CD14-positive monocyte (primary cell): ENCODE measurements around the gene FAM13A. TPM values are rescaled to one million over a fixed set of nuclear protein-coding genes. Genes with fewer than 3 reads are reported as not detected.

ENCODE experiments used
- DNase-seq, 3 donors: peaks; one replicate each; pipeline ENCODE4 v3.0.0-alpha.2; 2011 to 2022
- H2AFZ ChIP-seq: 2 replicates; pipeline ENCODE4 v1.6.0; 2012; ENCODE audit warnings: mild to moderate bottlenecking, low read depth, low read length, inconsistent platforms; ENCODE audit not compliant: insufficient read depth, poor library complexity, severe bottlenecking
- H3K27ac ChIP-seq, 2 donors: 1 replicate in 1 of 2; 2 replicates in 1 of 2; pipeline ENCODE4 v1.5.1; 2012 to 2013; ENCODE audit warnings: low read length in 2 of 2, control low read depth in 1 of 2, inconsistent platforms in 1 of 2, low read depth in 1 of 2, mild to moderate bottlenecking in 1 of 2
- H3K27me3 ChIP-seq, 2 donors: one replicate each; pipeline versions ENCODE4 v1.6.0 to v1.6.1; 2011 to 2013; ENCODE audit warnings: low read length in 2 of 2; ENCODE audit not compliant: control insufficient read depth in 2 of 2, insufficient read depth in 2 of 2
- H3K36me3 ChIP-seq, 2 donors: replicated peaks in 1 of 2; 1 replicate in 1 of 2; 2 replicates in 1 of 2; pipeline versions ENCODE4 v1.5.1 to v1.6.1; 2012 to 2013; ENCODE audit warnings: low read length in 2 of 2, control low read depth in 1 of 2, inconsistent platforms in 1 of 2, mild to moderate bottlenecking in 1 of 2; ENCODE audit not compliant: insufficient read depth in 2 of 2, control insufficient read depth in 1 of 2
- H3K4me1 ChIP-seq, 2 donors: 1 replicate in 1 of 2; 2 replicates in 1 of 2; pipeline versions ENCODE4 v1.5.1 to v1.6.1; 2012 to 2013; ENCODE audit warnings: low read length in 2 of 2, control low read depth in 1 of 2, inconsistent platforms in 1 of 2, mild to moderate bottlenecking in 1 of 2, moderate library complexity in 1 of 2; ENCODE audit not compliant: insufficient read depth in 2 of 2, control insufficient read depth in 1 of 2
- H3K4me2 ChIP-seq: replicated peaks from 2 replicates; pipeline ENCODE3; 2012; ENCODE audit warnings: low read length, moderate library complexity, mild to moderate bottlenecking; ENCODE audit not compliant: poor library complexity, severe bottlenecking; ENCODE audit errors: extremely low read depth
- H3K4me3 ChIP-seq, 3 experiments: fragments of 200-600 bp in 1 of 3; sonication (generic) in 1 of 3; replicated peaks in 1 of 3; 1 replicate in 2 of 3; 2 replicates in 1 of 3; pipeline ENCODE4 v1.5.1; 2011 to 2013; ENCODE audit warnings: low read length in 3 of 3, mild to moderate bottlenecking in 3 of 3, control low read depth in 2 of 3, low read depth in 2 of 3, inconsistent platforms in 1 of 3, moderate library complexity in 1 of 3
- H3K79me2 ChIP-seq: 2 replicates; pipeline ENCODE4 v1.6.0; 2012; ENCODE audit warnings: mild to moderate bottlenecking, control low read depth, inconsistent platforms, low read length, moderate library complexity; ENCODE audit not compliant: insufficient read depth
- H3K9ac ChIP-seq: 2 replicates; pipeline ENCODE4 v1.6.0; 2017; ENCODE audit warnings: low read length, mild to moderate bottlenecking; ENCODE audit not compliant: insufficient read depth, poor library complexity, severe bottlenecking
- H3K9me3 ChIP-seq, 2 donors: replicated peaks in 1 of 2; 1 replicate in 1 of 2; 2 replicates in 1 of 2; pipeline versions ENCODE4 v1.5.1 to v1.6.1; 2012 to 2013; ENCODE audit warnings: low read length in 2 of 2, control low read depth in 1 of 2; ENCODE audit not compliant: control insufficient read depth in 1 of 2, insufficient read depth in 1 of 2
- H4K20me1 ChIP-seq: 2 replicates; pipeline ENCODE4 v1.6.0; 2012; ENCODE audit warnings: mild to moderate bottlenecking, low read length, control low read depth, moderate library complexity; ENCODE audit not compliant: insufficient read depth
- H3K27ac Mint-ChIP-seq, 7 donors: one replicate each; pipeline ENCODE4 v1.8.0; 2020; ENCODE audit warnings: mild to moderate bottlenecking in 7 of 7, mixed read lengths in 7 of 7, moderate library complexity in 6 of 7, inconsistent platforms in 2 of 7
- H3K27me3 Mint-ChIP-seq, 3 donors: one replicate each; pipeline ENCODE4 v1.8.0; 2021 to 2022; ENCODE audit warnings: low read depth in 3 of 3, mild to moderate bottlenecking in 3 of 3, mixed read lengths in 3 of 3, moderate library complexity in 3 of 3, inconsistent platforms in 1 of 3
- H3K36me3 Mint-ChIP-seq, 2 donors: one replicate each; pipeline ENCODE4 v1.8.0; 2020; ENCODE audit warnings: mixed read lengths in 2 of 2, inconsistent platforms in 1 of 2, mild to moderate bottlenecking in 1 of 2
- H3K4me1 Mint-ChIP-seq: one replicate; pipeline ENCODE4 v1.8.0; 2020; ENCODE audit warnings: mild to moderate bottlenecking, mixed read lengths
- H3K4me3 Mint-ChIP-seq, 2 donors: one replicate each; pipeline ENCODE4 v1.8.0; 2020; ENCODE audit warnings: mild to moderate bottlenecking in 2 of 2, mixed read lengths in 2 of 2, moderate library complexity in 1 of 2
- H3K9me3 Mint-ChIP-seq, 7 donors: one replicate each; pipeline ENCODE4 v1.8.0; 2020 to 2022; ENCODE audit warnings: mixed read lengths in 7 of 7, mild to moderate bottlenecking in 6 of 7, moderate library complexity in 6 of 7, inconsistent platforms in 2 of 7
- CTCF ChIP-seq: fragments of 200-600 bp; IDR thresholded peaks from one replicate; pipeline ENCODE4 v1.8.0; 2022; ENCODE audit warnings: antibody characterized with exemption, mild to moderate bottlenecking
- WGBS: methylation state at CpG from one replicate; pipeline ENCODE4 v1.1.5; 2013; ENCODE audit warnings: missing lambda C conversion rate; ENCODE audit not compliant: insufficient coverage; 5-methylcytosine and 5-hydroxymethylcytosine counted together
- intact Hi-C, 2 donors: fragments of 100-400 bp; cut with micrococcal nuclease; formaldehyde crosslinking; loops; one replicate each; pipeline versions ENCODE4 v1.15.0 to v1.15.1; 2023
- polyA plus RNA-seq, 3 donors: library from polyadenylated mRNA; depleted of rRNA in 1 of 3; unstranded in 2 of 3; stranded (reverse) in 1 of 3; fragments of 300-500 nt in 2 of 3; fragments of >200 nt in 1 of 3; fragmentation: Illumina TruSeq in 2 of 3; gene quantifications; 1 replicate in 2 of 3; 2 replicates in 1 of 3; pipeline ENCODE4 v1.2.3, GENCODE V29; 2012 to 2021

Gene FAM13A
- polyA plus RNA-seq, 3 donors, result 5.3 to 20.0 (median 6.5) TPM

- Mint-ChIP-seq H3K36me3 (peaks cover 0 to 3% of the 10 kb centered on the region in 2 donors), H3K27me3 (no peaks in the 10 kb centered on the region), H3K27ac (peak overlapping the region; percentile 57 to 89 (median 81)), H3K9me3 (peaks cover 0 to 3% (median 0%) of the 10 kb centered on the region in 7 donors), H3K4me3 (peak overlapping the region in 1 of 2 donors; percentile 30), H3K4me1 (peaks cover 62% of the 10 kb centered on the region)
- H3K9me3 ChIP-seq, result no peaks in the 10 kb centered on the region
- TF ChIP-seq CTCF, result no peak
- no peaks in the 10 kb centered on the region for H3K79me2 ChIP-seq
- H3K4me1 ChIP-seq, result peaks cover 62 to 68% of the 10 kb centered on the region in 2 donors
- no peaks in the 10 kb centered on the region for H3K36me3 ChIP-seq
- H2AFZ ChIP-seq, result no peak overlapping the region
- H4K20me1 ChIP-seq, result no peaks in the 10 kb centered on the region
- no peaks in the 10 kb centered on the region for H3K27me3 ChIP-seq
- 13% methylated on average over 1 of the region's 2 CpGs for WGBS
- H3K27ac ChIP-seq, result peak overlapping the region; percentile 48 to 49
- intact Hi-C loops, result loop anchor here in 1 of 2 donors (10.0 kb wide), 1 partner anchor 129 kb away; no protein-coding TSS in a partner anchor
- peak overlapping the region in 1 of 3 experiments; percentile 37 for H3K4me3 ChIP-seq
- H3K4me2 ChIP-seq, result peak overlapping the region; percentile 27
- H3K9ac ChIP-seq, result no peak overlapping the region
- peak; percentile 55 to 80 (median 68) for DNase-seq
Measured at GRCh38 chr4:88953400-88953799, 103.6 kb downstream of the FAM13A start.

GRCh38 chr4:88952081-88952480 lies 104.9 kb downstream of the FAM13A start:
- Histone ChIP-seq H3K4me1 (peaks cover 48 to 55% of the 10 kb centered on the region in 2 donors), H3K79me2 (no peaks in the 10 kb centered on the region), H3K4me3 (no peak overlapping the region), H3K4me2 (no peak overlapping the region), H3K9ac (no peak overlapping the region), H3K9me3 (no peaks in the 10 kb centered on the region), H3K36me3 (no peaks in the 10 kb centered on the region), H4K20me1 (no peaks in the 10 kb centered on the region), H3K27ac (no peak overlapping the region), H3K27me3 (no peaks in the 10 kb centered on the region), H2AFZ (no peak overlapping the region)
- WGBS, result no CpG with 5 or more reads among the region's 3 CpGs
- Mint-ChIP-seq H3K4me3 (no peak overlapping the region), H3K27me3 (peaks cover 0 to 2% (median 0%) of the 10 kb centered on the region in 3 donors), H3K9me3 (peaks cover 0 to 4% (median 0%) of the 10 kb centered on the region in 7 donors), H3K27ac (peak overlapping the region in 2 of 7 donors; percentile 19 to 41), H3K36me3 (no peaks in the 10 kb centered on the region), H3K4me1 (peaks cover 49% of the 10 kb centered on the region)
- TF ChIP-seq CTCF, result no peak
- DNase-seq, result no peak
- intact Hi-C loops, result loop anchor here in 1 of 2 donors (10.0 kb wide), 1 partner anchor 127 kb away; no protein-coding TSS in a partner anchor
